NCI-H345 (cell line): ENCODE results near the gene U2SURP.
A peak's percentile ranks its signal among the peaks of the same experiment; 100 is the strongest.
"Not testable (repeated sequence)": the region's sequence is repeated elsewhere in the genome, so short reads cannot be mapped to it uniquely, and the experiment has no call there.

ENCODE experiments used
- DNase-seq: peaks from one replicate; lab custom pipeline; 2025; lab: John Stamatoyannopoulos, UW

Gene U2SURP

GRCh38 chr3:143071776-143072175 is 70.4 kb downstream of the U2SURP start:
- DNase-seq = no peak

GRCh38 chr3:143072298-143073020 is 71.1 kb downstream of the U2SURP start:
- not testable (repeated sequence) for DNase-seq

GRCh38 chr3:143073541-143073940 is 72.2 kb downstream of the U2SURP start:
- DNase-seq = not testable (repeated sequence)

DNA sequence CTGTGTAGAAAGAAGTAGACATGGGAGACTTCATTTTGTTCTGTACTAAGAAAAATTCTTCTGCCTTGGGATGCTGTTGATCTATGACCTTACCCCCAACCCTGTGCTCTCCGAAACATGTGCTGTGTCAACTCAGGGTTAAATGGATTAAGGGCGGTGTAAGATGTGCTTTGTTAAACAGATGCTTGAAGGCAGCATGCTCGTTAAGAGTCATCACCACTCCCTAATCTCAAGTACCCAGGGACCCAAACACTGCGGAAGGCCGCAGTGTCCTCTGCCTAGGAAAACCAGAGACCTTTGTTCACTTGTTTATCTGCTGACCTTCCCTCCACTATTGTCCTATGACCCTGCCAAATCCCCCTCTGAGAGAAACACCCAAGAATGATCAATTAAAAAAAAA is 72.6 kb downstream of the U2SURP start:
- DNase-seq = not testable (repeated sequence)

GRCh38 chr3:143078883-143079282 is 77.5 kb downstream of the U2SURP start:
- no peak for DNase-seq

DNA sequence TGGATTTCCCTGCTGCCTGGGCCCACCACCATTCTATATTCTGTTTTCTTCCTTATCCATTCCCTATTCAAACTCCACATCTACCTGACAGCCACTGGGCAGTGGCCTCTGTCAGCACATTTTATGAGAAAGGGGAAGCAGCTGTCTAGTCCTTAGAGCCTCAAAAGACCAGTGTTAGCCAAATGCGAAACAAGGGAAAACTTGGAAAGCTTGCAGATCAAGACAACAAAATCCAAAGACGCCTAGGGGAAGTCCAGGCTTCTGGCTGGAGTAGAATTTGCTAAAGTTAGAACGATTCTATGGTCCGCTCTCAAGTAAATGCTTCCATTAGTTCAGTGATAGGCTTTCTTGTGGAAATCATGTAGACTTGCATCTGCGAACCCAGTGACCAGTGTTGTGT is 78.8 kb downstream of the U2SURP start:
- DNase-seq = no peak

DNA sequence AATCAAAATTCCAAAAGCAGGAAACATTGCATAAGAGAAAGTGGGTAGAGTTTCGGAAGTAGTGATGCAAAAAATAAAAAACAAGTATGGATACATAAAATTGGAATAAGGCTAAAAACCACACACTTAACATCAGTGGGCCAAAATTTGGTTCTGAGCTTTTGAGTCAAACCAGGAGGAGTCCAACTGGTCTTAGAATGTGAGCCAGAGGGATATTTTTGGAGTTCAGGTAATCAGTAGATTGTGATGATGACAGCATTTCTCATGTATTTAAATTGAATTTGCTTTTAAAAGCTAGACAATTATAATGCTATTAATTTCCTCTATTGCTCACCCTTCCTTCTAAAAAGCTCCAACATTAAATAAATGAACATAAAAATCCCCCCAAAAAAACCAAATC is 80.0 kb downstream of the U2SURP start:
- no peak for DNase-seq

GRCh38 chr3:143081844-143082778 is 80.7 kb downstream of the U2SURP start:
- no peak for DNase-seq

- no peak for DNase-seq
These were observed 82.4 kb downstream of the U2SURP start for GRCh38 chr3:143083781-143084180.

- DNase-seq = no peak
These were observed 83.7 kb downstream of the U2SURP start for GRCh38 chr3:143084856-143085731.

- no peak for DNase-seq
These were observed 87.5 kb downstream of the U2SURP start for GRCh38 chr3:143088835-143089234.

- DNase-seq = no peak
These were observed 88.6 kb downstream of the U2SURP start for GRCh38 chr3:143089965-143090364.

DNA sequence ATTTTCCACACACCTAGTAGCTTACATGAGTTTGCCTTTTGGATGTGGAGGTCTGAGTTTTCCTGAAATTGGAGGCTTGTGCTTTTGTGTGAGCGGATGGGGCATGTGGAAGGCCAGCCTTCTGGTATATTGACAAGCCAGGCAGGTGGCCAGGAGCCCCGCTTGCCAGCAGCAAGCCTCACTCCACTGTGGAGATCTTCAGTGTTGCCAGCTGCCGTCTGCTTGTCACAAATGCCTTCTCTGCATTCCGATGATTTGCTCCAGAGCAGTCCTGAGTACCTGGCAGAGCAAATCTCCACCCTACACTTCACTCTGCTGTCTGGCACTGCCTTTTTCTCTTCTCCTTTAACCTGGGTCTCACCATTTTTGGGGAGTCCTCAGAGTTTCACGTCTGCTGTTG is 89.1 kb downstream of the U2SURP start:
- DNase-seq = no peak

DNA sequence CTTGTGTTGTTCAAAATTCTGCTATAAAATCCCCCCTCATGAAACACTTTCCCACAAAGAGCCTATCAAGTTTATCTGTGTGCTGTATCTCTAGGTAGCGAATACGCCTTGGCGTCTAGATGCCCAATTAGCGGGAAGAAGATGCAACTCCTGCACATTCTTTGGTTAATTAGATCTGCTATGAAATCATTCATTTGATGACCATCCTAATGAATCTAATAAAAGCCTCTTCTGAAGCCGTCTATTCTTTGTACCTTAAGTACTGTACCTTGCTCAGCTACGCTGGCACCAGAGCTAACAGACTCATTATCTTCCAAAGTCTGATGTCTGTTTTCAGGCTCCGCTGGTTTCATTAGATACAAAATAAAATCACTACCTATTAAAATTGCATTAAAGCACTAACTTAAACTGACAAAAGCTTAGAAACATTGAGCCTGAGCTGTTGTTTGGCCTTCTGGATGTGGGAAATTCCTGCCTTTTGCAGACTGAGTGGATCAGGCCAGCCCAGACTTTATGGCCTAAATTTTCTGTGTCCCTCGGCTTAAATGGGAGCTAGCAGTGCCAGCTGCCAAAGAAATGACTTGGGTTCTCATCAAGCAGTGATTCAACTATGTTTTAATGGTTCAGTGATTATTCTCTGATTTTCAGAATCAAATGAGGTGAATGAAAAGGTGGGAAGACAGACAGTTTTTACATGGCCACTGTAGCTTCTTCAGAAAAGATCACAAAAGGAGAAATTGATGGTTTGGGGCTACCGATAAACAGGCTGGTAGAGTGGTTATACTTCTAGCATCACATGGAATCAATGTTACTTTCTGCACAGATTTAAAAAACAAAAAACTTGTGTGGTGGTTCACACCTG is 89.8 kb downstream of the U2SURP start:
- no peak for DNase-seq

DNA sequence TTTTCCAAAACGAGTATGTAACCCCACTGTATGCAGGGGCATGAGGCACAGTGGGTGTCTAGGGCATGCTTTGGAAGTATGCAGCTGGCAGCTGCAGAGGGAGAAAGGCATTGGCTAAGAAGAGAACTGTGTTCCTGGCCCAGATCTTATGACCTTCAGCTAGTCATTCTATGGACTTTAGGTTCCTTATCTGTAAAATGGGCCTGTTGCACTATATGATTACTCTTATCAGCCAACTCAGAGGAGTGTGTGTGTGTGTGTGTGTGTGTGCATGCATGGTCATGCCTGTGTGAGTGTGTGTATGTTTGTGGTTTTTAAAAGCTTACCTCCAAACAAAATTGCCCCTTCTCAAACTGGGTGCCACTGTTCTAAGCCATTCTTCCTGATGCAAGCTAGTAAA is 90.8 kb downstream of the U2SURP start:
- no peak for DNase-seq

- no peak for DNase-seq
These were observed 94.4 kb downstream of the U2SURP start for GRCh38 chr3:143095813-143096212.

GRCh38 chr3:143098032-143098764 is 96.8 kb downstream of the U2SURP start:
- DNase-seq = peak; percentile 50

GRCh38 chr3:143099210-143099609 is 97.8 kb downstream of the U2SURP start:
- DNase-seq = no peak

GRCh38 chr3:143099690-143100089 is 98.3 kb downstream of the U2SURP start:
- DNase-seq = no peak

DNA sequence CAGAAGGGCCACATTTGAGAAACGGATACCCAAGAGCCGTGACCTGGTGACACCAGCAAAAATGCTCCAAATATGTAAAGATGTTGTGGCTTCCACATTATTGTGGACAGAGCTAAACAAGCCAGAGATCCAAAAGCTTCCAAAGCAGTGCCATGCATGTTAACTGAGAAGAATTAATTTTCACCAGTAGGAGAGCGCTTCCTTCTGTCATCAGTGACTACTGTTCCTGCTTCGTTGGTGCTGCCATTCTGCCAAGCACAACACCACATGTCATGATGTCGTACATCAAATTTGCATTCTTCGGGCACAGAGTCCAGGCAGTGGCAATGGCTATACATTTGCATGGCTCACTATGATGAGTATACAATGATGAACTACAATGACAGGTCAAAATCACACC is 99.1 kb downstream of the U2SURP start:
- DNase-seq = no peak
